Prostate gland (tissue), 2 donors: Measurements from ENCODE around the gene TMED5. TPM values are rescaled to one million over a fixed set of nuclear protein-coding genes. Genes with fewer than 3 reads are reported as not detected.

Source experiments
- DNase-seq: peaks from one replicate; pipeline ENCODE4 v3.0.0-alpha.2; 2019; ENCODE audit warnings: low spot score
- H3K27ac ChIP-seq, 2 donors: fragments of 200-600 bp; sonication (generic); 2 replicates each; pipeline ENCODE4 v1.5.1; 2017 to 2019
- H3K27me3 ChIP-seq: fragments of 200-600 bp; sonication (generic); replicated peaks from 2 replicates; pipeline ENCODE4 v1.5.1; 2019; ENCODE audit not compliant: insufficient read depth
- H3K36me3 ChIP-seq, 2 donors: fragments of 200-600 bp; sonication (generic); 1 replicate in 1 of 2; 2 replicates in 1 of 2; pipeline versions ENCODE4 v1.5.1 to v1.8.1; 2017 to 2019
- H3K4me1 ChIP-seq: fragments of 200-600 bp; sonication (generic); replicated peaks from 2 replicates; pipeline ENCODE4 v1.5.1; 2019
- H3K4me3 ChIP-seq, 2 donors: fragments of 200-600 bp; sonication (generic); 2 replicates each; pipeline ENCODE4 v1.5.1; 2017 to 2019
- H3K9me3 ChIP-seq: fragments of 200-600 bp; sonication (generic); 2 replicates; pipeline ENCODE4 v1.5.1; 2017
- CTCF ChIP-seq, 4 experiments: fragments of 200-600 bp in 2 of 4; fragments of 450-650 bp in 2 of 4; sonication (generic) in 2 of 4; IDR thresholded peaks; 1 replicate in 3 of 4; 2 replicates in 1 of 4; pipeline ENCODE4 v1.5.1; 2016 to 2019; ENCODE audit warnings: antibody characterized with exemption in 4 of 4, mild to moderate bottlenecking in 2 of 4, moderate library complexity in 2 of 4
- POLR2A ChIP-seq: fragments of 450-650 bp; IDR thresholded peaks from one replicate; pipeline ENCODE4 v1.6.1; 2016; ENCODE audit warnings: antibody characterized with exemption, mild to moderate bottlenecking
- POLR2AphosphoS5 ChIP-seq: sonication (generic); formaldehyde crosslinking; IDR thresholded peaks from one replicate; pipeline ENCODE4 v1.6.1; 2017; ENCODE audit warnings: antibody characterized with exemption
- WGBS: methylation state at CpG from one replicate; pipeline ENCODE4 v1.1.5; 2018; 5-methylcytosine and 5-hydroxymethylcytosine counted together
- intact Hi-C: fragments of 100-400 bp; cut with DNase I; formaldehyde crosslinking; loops from one replicate; pipeline ENCODE4 v1.14.2; 2022
- total RNA-seq, 2 donors: library from RNA; depleted of rRNA; stranded (reverse); fragments of >200 nt; gene quantifications; one replicate each; pipeline ENCODE4 v1.1.0, GENCODE V29; 2016

TMED5 gene
- total RNA-seq, 2 donors from 2014 or later = 59.0 to 59.8 TPM

- intact Hi-C loops = no loop called here
- 91% methylated on average over 6 of the region's 6 CpGs for WGBS
- Histone ChIP-seq H3K4me3 (no peak overlapping the region), H3K27ac (no peak overlapping the region), H3K4me1 (no peaks in the 10 kb centered on the region), H3K9me3 (no peaks in the 10 kb centered on the region), H3K27me3 (no peaks in the 10 kb centered on the region), H3K36me3 (no peaks in the 10 kb centered on the region)
- TF ChIP-seq CTCF (IDR thresholded peaks at IDR 0.05) (no peak), POLR2AphosphoS5 (no peak), POLR2A (no peak)
- no peak for DNase-seq
Measured at GRCh38 chr1:93200086-93200620, 19.9 kb upstream of the TMED5 start.

GRCh38 chr1:93199150-93199549 lies 18.9 kb upstream of the TMED5 start:
- Histone ChIP-seq H3K9me3 (no peaks in the 10 kb centered on the region), H3K4me3 (no peak overlapping the region), H3K27ac (no peak overlapping the region), H3K36me3 (no peaks in the 10 kb centered on the region), H3K27me3 (no peaks in the 10 kb centered on the region), H3K4me1 (no peaks in the 10 kb centered on the region)
- intact Hi-C loops = no loop called here
- WGBS = 98% methylated on average over 9 of the region's 9 CpGs
- no peak for TF ChIP-seq POLR2AphosphoS5
- TF ChIP-seq POLR2A = no peak
- TF ChIP-seq CTCF (IDR thresholded peaks at IDR 0.05) = no peak
- no peak for DNase-seq

GRCh38 chr1:93196591-93196990 lies 16.4 kb upstream of the TMED5 start:
- TF ChIP-seq CTCF (IDR thresholded peaks at IDR 0.05) (no peak), POLR2A (no peak), POLR2AphosphoS5 (no peak)
- Histone ChIP-seq H3K36me3 (no peaks in the 10 kb centered on the region), H3K4me1 (no peaks in the 10 kb centered on the region), H3K9me3 (no peaks in the 10 kb centered on the region), H3K27ac (no peak overlapping the region), H3K27me3 (no peaks in the 10 kb centered on the region), H3K4me3 (no peak overlapping the region)
- WGBS = 94% methylated on average over 1 of the region's 1 CpG
- intact Hi-C loops = no loop called here
- no peak for DNase-seq

GRCh38 chr1:93194231-93194990 lies 14.2 kb upstream of the TMED5 start:
- intact Hi-C loops = no loop called here
- no peak for DNase-seq
- H3K9me3 ChIP-seq = no peaks in the 10 kb centered on the region
- H3K27ac ChIP-seq = no peak overlapping the region
- TF ChIP-seq CTCF (IDR thresholded peaks at IDR 0.05) (no peak), POLR2AphosphoS5 (no peak), POLR2A (no peak)
- no peaks in the 10 kb centered on the region for H3K4me1 ChIP-seq
- no peaks in the 10 kb centered on the region for H3K36me3 ChIP-seq
- no peaks in the 10 kb centered on the region for H3K27me3 ChIP-seq
- 95% methylated on average over 4 of the region's 4 CpGs for WGBS
- H3K4me3 ChIP-seq = no peak overlapping the region

- TF ChIP-seq POLR2AphosphoS5 (no peak), POLR2A (no peak), CTCF (IDR thresholded peaks at IDR 0.05) (no peak)
- no peak overlapping the region for H3K27ac ChIP-seq
- H3K4me1 ChIP-seq = no peaks in the 10 kb centered on the region
- no peak for DNase-seq
- intact Hi-C loops = no loop called here
- no peaks in the 10 kb centered on the region for H3K9me3 ChIP-seq
- no peak overlapping the region for H3K4me3 ChIP-seq
- no peaks in the 10 kb centered on the region for H3K36me3 ChIP-seq
- WGBS = 100% methylated on average over 3 of the region's 3 CpGs
- no peaks in the 10 kb centered on the region for H3K27me3 ChIP-seq
Measured at GRCh38 chr1:93190432-93190831, 10.2 kb upstream of the TMED5 start.
